BJ (cell line): ENCODE results near the gene COIL. TPM values are rescaled to one million over a fixed set of nuclear protein-coding genes. Genes with fewer than 3 reads are reported as not detected.

Experiments
- CTCF ChIA-PET: fragments of 350-600 bp; formaldehyde crosslinking; extraction: SDS; loops from one replicate; lab custom pipeline; 2021; ENCODE audit warnings: antibody characterized with exemption, inconsistent platforms; lab: Yijun Ruan, JAX
- POLR2A ChIA-PET: fragments of 300-600 bp; sonication (Branson Sonifier 250); formaldehyde crosslinking; extraction: SDS; loops from one replicate; lab custom pipeline; 2021; ENCODE audit warnings: antibody characterized with exemption; lab: Charles Lee
- DNase-seq: peaks from one replicate; pipeline ENCODE4 v3.0.0-alpha.2; 2011; ENCODE audit warnings: low read depth
- H3K27me3 ChIP-seq: 2 replicates; pipeline ENCODE4 v1.6.0; 2011; ENCODE audit warnings: low read length; ENCODE audit not compliant: control insufficient read depth, insufficient read depth
- H3K36me3 ChIP-seq: 2 replicates; pipeline ENCODE4 v1.5.1; 2011; ENCODE audit warnings: low read length; ENCODE audit not compliant: control insufficient read depth, insufficient read depth
- H3K4me3 ChIP-seq: 2 replicates; pipeline ENCODE4 v1.5.1; 2011; ENCODE audit warnings: low read depth, mild to moderate bottlenecking, control low read depth, low read length
- CTCF ChIP-seq: IDR thresholded peaks from 2 replicates; pipeline ENCODE4 v1.5.1; 2011; ENCODE audit warnings: low read depth, mild to moderate bottlenecking, control low read depth, inconsistent platforms, low read length, moderate library complexity; ENCODE audit not compliant: insufficient read depth
- polyA plus RNA-seq: library from polyadenylated mRNA; depleted of rRNA; stranded (reverse); fragments of >200 nt; gene quantifications from 2 replicates; pipeline ENCODE4 v1.2.3, GENCODE V29; 2011

COIL gene
- polyA plus RNA-seq, 1 experiment: 2.8 TPM

GRCh38 chr17:56995766-56996165 is 34.9 kb upstream of the COIL start:
- Histone ChIP-seq H3K36me3 (no peaks in the 10 kb centered on the region), H3K4me3 (no peak overlapping the region), H3K27me3 (no peaks in the 10 kb centered on the region)
- POLR2A ChIA-PET: no interaction called here
- DNase-seq: no peak
- no peak for TF ChIP-seq CTCF
- CTCF ChIA-PET: interaction anchor here (0.7 to 1.0 kb wide), 2 partner anchors 14 kb away, joined by 5 to 6 read pairs; no protein-coding TSS in a partner anchor

GRCh38 chr17:56994009-56994792 is 33.4 kb upstream of the COIL start:
- POLR2A ChIA-PET: no interaction called here
- CTCF ChIA-PET: interaction anchor here (0.9 to 1.2 kb wide), 2 partner anchors 16 kb away, joined by 4 read pairs; partner anchors contain the start of gene SCPEP1
- DNase-seq: no peak
- H3K27me3 ChIP-seq: no peaks in the 10 kb centered on the region
- no peak overlapping the region for H3K4me3 ChIP-seq
- TF ChIP-seq CTCF: no peak
- no peaks in the 10 kb centered on the region for H3K36me3 ChIP-seq

GRCh38 chr17:56992364-56992763 is 31.5 kb upstream of the COIL start:
- no peak for TF ChIP-seq CTCF
- ChIA-PET CTCF (no interaction called here), POLR2A (no interaction called here)
- no peak for DNase-seq
- H3K36me3 ChIP-seq: no peaks in the 10 kb centered on the region
- no peak overlapping the region for H3K4me3 ChIP-seq
- no peaks in the 10 kb centered on the region for H3K27me3 ChIP-seq

GRCh38 chr17:56988901-56989572 is 28.2 kb upstream of the COIL start:
- peaks cover 1% of the 10 kb centered on the region; the same call in 1 of the 2 replicates for H3K36me3 ChIP-seq
- ChIA-PET CTCF (no interaction called here), POLR2A (no interaction called here)
- no peaks in the 10 kb centered on the region for H3K27me3 ChIP-seq
- no peak overlapping the region for H3K4me3 ChIP-seq
- TF ChIP-seq CTCF: no peak
- DNase-seq: no peak

GRCh38 chr17:56987283-56987834 is 26.5 kb upstream of the COIL start:
- Histone ChIP-seq H3K27me3 (no peaks in the 10 kb centered on the region), H3K36me3 (peaks cover 1% of the 10 kb centered on the region; the same call in 1 of the 2 replicates), H3K4me3 (no peak overlapping the region)
- ChIA-PET POLR2A (interaction anchor here (0.5 kb wide), 1 partner anchor 26 kb away, joined by 5 read pairs; no protein-coding TSS in a partner anchor), CTCF (interaction anchor here (1.1 kb wide), 1 partner anchor 21 kb away, joined by 4 read pairs; no protein-coding TSS in a partner anchor)
- DNase-seq: no peak
- no peak for TF ChIP-seq CTCF
